HEK293 (cell line): Measurements from ENCODE around the gene AP1G2.
A peak's percentile ranks its signal among the peaks of the same experiment; 100 is the strongest.

Experiments used
- CTCF ChIA-PET: fragments of 350-600 bp; formaldehyde crosslinking; extraction: SDS; loops from one replicate; lab custom pipeline; 2021; ENCODE audit warnings: antibody characterized with exemption; lab: Yijun Ruan, JAX
- POLR2A ChIA-PET: fragments of 300-600 bp; formaldehyde crosslinking; extraction: SDS; loops from one replicate; lab custom pipeline; 2020; ENCODE audit warnings: antibody characterized with exemption, inconsistent platforms; lab: Yijun Ruan, JAX
- H3K27ac ChIP-seq: fragments of 200-500 bp; sonication (Bioruptor generic); 2 replicates; pipeline ENCODE4 v1.5.1; 2014; ENCODE audit warnings: low read depth, low read length, control low read depth, inconsistent platforms; ENCODE audit errors: extremely low read depth
- H3K36me3 ChIP-seq, 2 experiments: fragments of 200-500 bp in 1 of 2; sonication (Bioruptor generic) in 1 of 2; 1 replicate in 1 of 2; 2 replicates in 1 of 2; pipeline ENCODE4 v1.5.1; 2014 to 2017; ENCODE audit warnings: inconsistent platforms in 2 of 2, low read length in 2 of 2; ENCODE audit not compliant: control insufficient read depth in 2 of 2, insufficient read depth in 1 of 2
- H3K4me1 ChIP-seq: fragments of 200-500 bp; sonication (Bioruptor generic); 2 replicates; pipeline ENCODE4 v1.5.1; 2014; ENCODE audit warnings: mild to moderate bottlenecking, low read length, inconsistent platforms; ENCODE audit not compliant: control insufficient read depth, insufficient read depth
- H3K4me3 ChIP-seq: 2 replicates; pipeline ENCODE4 v1.5.1; 2011; ENCODE audit warnings: low read depth, mild to moderate bottlenecking, control low read depth, low read length, moderate library complexity
- H3K9me3 ChIP-seq: fragments of 200-500 bp; sonication (Bioruptor generic); 2 replicates; pipeline ENCODE4 v1.5.1; 2014; ENCODE audit warnings: low read depth, low read length, inconsistent platforms; ENCODE audit not compliant: control insufficient read depth, insufficient read depth
- ATF2 ChIP-seq: fragments of 450-650 bp; formaldehyde crosslinking; IDR thresholded peaks from 2 replicates; pipeline ENCODE4 v1.5.1; 2016; ENCODE audit warnings: missing biosample characterization, missing genetic modification characterization, low read depth
- IKZF3 ChIP-seq: fragments of 450-650 bp; IDR thresholded peaks from 2 replicates; pipeline ENCODE4 v1.5.0; 2018; ENCODE audit warnings: missing biosample characterization, mild to moderate bottlenecking, missing genetic modification characterization, moderate library complexity
- KLF16 ChIP-seq: fragments of 450-650 bp; formaldehyde crosslinking; IDR thresholded peaks from 2 replicates; pipeline ENCODE4 v1.5.1; 2017; ENCODE audit warnings: missing biosample characterization, missing genetic modification characterization
- KLF8 ChIP-seq: fragments of 450-650 bp; formaldehyde crosslinking; IDR thresholded peaks from 2 replicates; pipeline ENCODE4 v1.5.1; 2016; ENCODE audit warnings: missing biosample characterization, missing genetic modification characterization
- PRDM1 ChIP-seq: fragments of 450-650 bp; formaldehyde crosslinking; IDR thresholded peaks from 2 replicates; pipeline ENCODE4; 2016; ENCODE audit warnings: missing biosample characterization, missing genetic modification characterization
- SP7 ChIP-seq: fragments of 450-650 bp; formaldehyde crosslinking; IDR thresholded peaks from 2 replicates; pipeline ENCODE4 v1.5.1; 2016; ENCODE audit warnings: missing biosample characterization, missing genetic modification characterization
- WT1 ChIP-seq: fragments of 450-650 bp; formaldehyde crosslinking; IDR thresholded peaks from 2 replicates; pipeline ENCODE4 v1.5.1; 2016; ENCODE audit warnings: missing biosample characterization, missing genetic modification characterization
- ZBTB20 ChIP-seq: fragments of 450-650 bp; formaldehyde crosslinking; IDR thresholded peaks from 2 replicates; pipeline ENCODE4 v1.5.1; 2016; ENCODE audit warnings: missing biosample characterization, missing genetic modification characterization
- ZBTB48 ChIP-seq: fragments of 450-650 bp; formaldehyde crosslinking; IDR thresholded peaks from 2 replicates; pipeline ENCODE4 v1.5.1; 2016; ENCODE audit warnings: missing biosample characterization, missing genetic modification characterization
- ZFP37 ChIP-seq: fragments of 450-650 bp; formaldehyde crosslinking; IDR thresholded peaks from 2 replicates; pipeline ENCODE4 v1.5.1; 2016; ENCODE audit warnings: missing biosample characterization, missing genetic modification characterization
- ZNF133 ChIP-seq: fragments of 450-650 bp; formaldehyde crosslinking; IDR thresholded peaks from 2 replicates; pipeline ENCODE4 v1.5.1; 2016; ENCODE audit warnings: missing biosample characterization, missing genetic modification characterization
- ZNF175 ChIP-seq: fragments of 450-650 bp; formaldehyde crosslinking; IDR thresholded peaks from 2 replicates; pipeline ENCODE4 v1.5.1; 2016; ENCODE audit warnings: missing biosample characterization, missing genetic modification characterization
- ZNF311 ChIP-seq: fragments of 450-650 bp; formaldehyde crosslinking; IDR thresholded peaks from 2 replicates; pipeline ENCODE4 v1.5.1; 2017; ENCODE audit warnings: missing biosample characterization, missing genetic modification characterization, borderline replicate concordance
- ZNF335 ChIP-seq: fragments of 450-650 bp; formaldehyde crosslinking; conservative IDR thresholded peaks from 2 replicates; pipeline ENCODE4 v1.5.1; 2016; ENCODE audit warnings: missing biosample characterization, missing genetic modification characterization
- ZNF366 ChIP-seq: fragments of 450-650 bp; formaldehyde crosslinking; conservative IDR thresholded peaks from 2 replicates; pipeline ENCODE4 v1.5.1; 2016; ENCODE audit warnings: missing biosample characterization, missing genetic modification characterization
- ZNF416 ChIP-seq: fragments of 450-650 bp; formaldehyde crosslinking; IDR thresholded peaks from 2 replicates; pipeline ENCODE4 v1.5.1; 2016; ENCODE audit warnings: missing biosample characterization, missing genetic modification characterization
- ZNF501 ChIP-seq: fragments of 450-650 bp; formaldehyde crosslinking; IDR thresholded peaks from 2 replicates; pipeline ENCODE4 v1.5.1; 2016; ENCODE audit warnings: missing biosample characterization, missing genetic modification characterization
- ZNF548 ChIP-seq: fragments of 450-650 bp; formaldehyde crosslinking; IDR thresholded peaks from 2 replicates; pipeline ENCODE4 v1.5.1; 2016; ENCODE audit warnings: missing biosample characterization, missing genetic modification characterization
- ZNF660 ChIP-seq: fragments of 450-650 bp; IDR thresholded peaks from 2 replicates; pipeline ENCODE4 v1.5.1; 2018; ENCODE audit warnings: missing biosample characterization, mild to moderate bottlenecking, missing genetic modification characterization
- ZNF664 ChIP-seq: fragments of 450-650 bp; formaldehyde crosslinking; IDR thresholded peaks from 2 replicates; pipeline ENCODE4 v1.5.1; 2016; ENCODE audit warnings: missing biosample characterization, missing genetic modification characterization
- TF ChIP-seq, protein P1 (sequence below): fragments of 450-650 bp; formaldehyde crosslinking; IDR thresholded peaks from 2 replicates; pipeline ENCODE4 v1.5.1; 2016; ENCODE audit warnings: missing biosample characterization, missing genetic modification characterization

The AP1G2 gene

GRCh38 chr14:23548351-23549318, 19.0 kb downstream of the AP1G2 start (continued):
- TF ChIP-seq ATF2 (peak; percentile 89), ZFP37 (tag by site-specific recombination) (no peak), IKZF3 (tag by site-specific recombination) (0 out of 2 replicates have a peak, but pooled peaks have one; percentile 32), ZNF416 (tag by site-specific recombination) (no peak), ZNF664 (no peak), ZNF311 (tag by site-specific recombination) (no peak), KLF16 (tag by site-specific recombination) (no peak), ZNF175 (tag by site-specific recombination) (no peak), WT1 (peak; percentile 58), ZNF335 (tag by site-specific recombination) (no peak), ZNF366 (tag by site-specific recombination) (peak; percentile 70), SP7 (tag by site-specific recombination) (peak; percentile 17; the same call in 1 of the 2 replicates)
- TF ChIP-seq, protein P1, sequence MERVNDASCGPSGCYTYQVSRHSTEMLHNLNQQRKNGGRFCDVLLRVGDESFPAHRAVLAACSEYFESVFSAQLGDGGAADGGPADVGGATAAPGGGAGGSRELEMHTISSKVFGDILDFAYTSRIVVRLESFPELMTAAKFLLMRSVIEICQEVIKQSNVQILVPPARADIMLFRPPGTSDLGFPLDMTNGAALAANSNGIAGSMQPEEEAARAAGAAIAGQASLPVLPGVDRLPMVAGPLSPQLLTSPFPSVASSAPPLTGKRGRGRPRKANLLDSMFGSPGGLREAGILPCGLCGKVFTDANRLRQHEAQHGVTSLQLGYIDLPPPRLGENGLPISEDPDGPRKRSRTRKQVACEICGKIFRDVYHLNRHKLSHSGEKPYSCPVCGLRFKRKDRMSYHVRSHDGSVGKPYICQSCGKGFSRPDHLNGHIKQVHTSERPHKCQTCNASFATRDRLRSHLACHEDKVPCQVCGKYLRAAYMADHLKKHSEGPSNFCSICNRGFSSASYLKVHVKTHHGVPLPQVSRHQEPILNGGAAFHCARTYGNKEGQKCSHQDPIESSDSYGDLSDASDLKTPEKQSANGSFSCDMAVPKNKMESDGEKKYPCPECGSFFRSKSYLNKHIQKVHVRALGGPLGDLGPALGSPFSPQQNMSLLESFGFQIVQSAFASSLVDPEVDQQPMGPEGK (tag by site-specific recombination): peak; percentile 35; the same call in 1 of the 2 replicates

- Histone ChIP-seq H3K4me1 (peaks cover 16% of the 10 kb centered on the region), H3K9me3 (no peaks in the 10 kb centered on the region), H3K27ac (no peak overlapping the region), H3K4me3 (no peak overlapping the region)
- CTCF ChIA-PET: interaction anchor here (0.7 to 1.7 kb wide), 4 partner anchors 9 to 218 kb away, joined by 3 to 10 read pairs (median 4); no protein-coding TSS in a partner anchor
- no peak for TF ChIP-seq ZNF660 (tag by site-specific recombination)
- TF ChIP-seq ZBTB48 (tag by site-specific recombination): peak; percentile 91
- TF ChIP-seq ZNF133 (tag by site-specific recombination): no peak
- TF ChIP-seq PRDM1 (tag by site-specific recombination): 0 out of 2 replicates have a peak, but pooled peaks have one; percentile 8
- no peak for TF ChIP-seq ZNF501 (tag by site-specific recombination)
- no peak for TF ChIP-seq KLF8 (tag by site-specific recombination)
- TF ChIP-seq ZNF548: peak; percentile 43; the same call in 1 of the 2 replicates
- TF ChIP-seq ZNF366 (tag by site-specific recombination): no peak
- peak; percentile 46; the same call in 1 of the 2 replicates for TF ChIP-seq ZBTB20 (tag by site-specific recombination)
- TF ChIP-seq, all 188 proteins: peak for 4
- peaks cover 0 to 6% of the 10 kb centered on the region in 2 experiments; a peak in 1 of 3 replicates for H3K36me3 ChIP-seq
- POLR2A ChIA-PET: interaction anchor here (1.2 kb wide), 1 partner anchor 11 kb away, joined by 3 read pairs; no protein-coding TSS in a partner anchor
Observed at GRCh38 chr14:23547924-23548323, 19.7 kb downstream of the AP1G2 start.
